A673 (cell line): ENCODE measurements around the gene PHKB. TPM values are rescaled to one million over a fixed set of nuclear protein-coding genes. Genes with fewer than 3 reads are reported as not detected.

Source experiments
- BruUV-seq: library from RNA; stranded (reverse); fragments of 400-500 nt; replicated peaks from 2 replicates; lab custom pipeline; 2021; lab: Mats Ljungman, UMichigan
- CTCF ChIA-PET: fragments of 300-600 bp; sonication (Branson Sonifier 250); formaldehyde crosslinking; loops from one replicate; lab custom pipeline; 2022; ENCODE audit warnings: antibody characterized with exemption; lab: Charles Lee
- POLR2A ChIA-PET: fragments of 300-600 bp; sonication (Branson Sonifier 250); formaldehyde crosslinking; loops from one replicate; lab custom pipeline; 2022; ENCODE audit warnings: antibody characterized with exemption; ENCODE audit not compliant: low non-redundant PET; lab: Charles Lee
- DNase-seq: peaks from one replicate; pipeline ENCODE4 v3.0.0-alpha.2; 2015; ENCODE audit warnings: low spot score
- H3K27ac ChIP-seq: fragments of 200-600 bp; sonication (generic); 2 replicates; pipeline ENCODE4 v1.5.1; 2016; ENCODE audit warnings: mixed run types, low read depth, mild to moderate bottlenecking, mixed read lengths, antibody characterized with exemption, low read length; ENCODE audit not compliant: poor library complexity, severe bottlenecking
- H3K27me3 ChIP-seq: fragments of 200-600 bp; sonication (generic); replicated peaks from 2 replicates; pipeline ENCODE4 v1.6.1; 2017; ENCODE audit warnings: mixed run types, low read depth, mild to moderate bottlenecking, mixed read lengths, antibody characterized with exemption, low read length; ENCODE audit not compliant: insufficient read depth, poor library complexity
- H3K36me3 ChIP-seq: fragments of 200-600 bp; sonication (generic); 2 replicates; pipeline ENCODE4 v1.6.1; 2016; ENCODE audit warnings: mixed run types, mild to moderate bottlenecking, mixed read lengths, antibody characterized with exemption, low read length; ENCODE audit not compliant: insufficient read depth, poor library complexity, severe bottlenecking
- H3K4me1 ChIP-seq: fragments of 200-600 bp; sonication (generic); 2 replicates; pipeline ENCODE4 v1.6.1; 2017; ENCODE audit warnings: mixed run types, mild to moderate bottlenecking, mixed read lengths, antibody characterized with exemption, low read length; ENCODE audit not compliant: insufficient read depth, poor library complexity, severe bottlenecking
- H3K4me3 ChIP-seq: fragments of 200-600 bp; sonication (generic); 2 replicates; pipeline ENCODE4 v1.5.1; 2016; ENCODE audit warnings: low read depth, mixed run types, mild to moderate bottlenecking, mixed read lengths, low read length; ENCODE audit not compliant: poor library complexity, severe bottlenecking
- H3K9me3 ChIP-seq: fragments of 200-600 bp; sonication (generic); 2 replicates; pipeline ENCODE4 v1.6.1; 2016; ENCODE audit warnings: mixed run types, low read depth, mild to moderate bottlenecking, mixed read lengths, antibody characterized with exemption, low read length; ENCODE audit not compliant: poor library complexity, severe bottlenecking
- EZH2 ChIP-seq: fragments of 200-600 bp; sonication (generic); IDR thresholded peaks from 2 replicates; pipeline ENCODE4 v1.6.1; 2017; ENCODE audit warnings: borderline replicate concordance, low read depth, mild to moderate bottlenecking, mixed read lengths, antibody characterized with exemption, low read length; ENCODE audit not compliant: poor library complexity, severe bottlenecking
- intact Hi-C: fragments of 100-400 bp; cut with micrococcal nuclease; formaldehyde crosslinking; loops from one replicate; pipeline ENCODE4 v1.10.0; 2022; ENCODE audit not compliant: unreplicated experiment
- total RNA-seq: library from RNA; stranded (reverse); gene quantifications from 2 replicates; pipeline ENCODE4 v1.2.3, GENCODE V29; 2021
- TF ChIP-seq, protein P1 (sequence below): fragments of 300-800, 200-600 bp; sonication (generic); conservative IDR thresholded peaks from 2 replicates; pipeline ENCODE4 v1.5.1; 2017; ENCODE audit warnings: low read depth, mild to moderate bottlenecking, antibody characterized with exemption, low read length, moderate library complexity, mixed read lengths

PHKB gene
- total RNA-seq, 1 experiment from 2014 or later = 50.6 TPM

DNA sequence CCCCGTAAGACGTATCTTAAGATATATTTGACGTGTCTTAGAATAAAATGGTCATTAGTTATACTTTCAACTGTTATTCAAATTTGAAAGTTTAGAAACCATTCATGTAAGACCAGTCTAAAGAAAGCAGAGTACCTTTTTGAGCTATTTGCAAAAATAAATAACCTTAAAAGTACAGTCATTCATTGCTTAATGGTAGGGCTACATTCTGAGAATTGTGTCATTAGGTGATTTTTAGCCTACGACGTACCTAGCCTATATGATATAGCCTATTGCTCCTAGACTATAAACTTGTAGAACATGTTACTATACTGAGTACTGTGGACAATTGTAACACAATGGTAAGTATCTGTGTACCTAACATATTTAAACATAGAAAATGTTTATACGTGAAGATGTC is 139.2 kb downstream of the PHKB start:
- BruUV-seq = no TSS peak
- ChIA-PET CTCF (no interaction called here), POLR2A (no interaction called here)

DNA sequence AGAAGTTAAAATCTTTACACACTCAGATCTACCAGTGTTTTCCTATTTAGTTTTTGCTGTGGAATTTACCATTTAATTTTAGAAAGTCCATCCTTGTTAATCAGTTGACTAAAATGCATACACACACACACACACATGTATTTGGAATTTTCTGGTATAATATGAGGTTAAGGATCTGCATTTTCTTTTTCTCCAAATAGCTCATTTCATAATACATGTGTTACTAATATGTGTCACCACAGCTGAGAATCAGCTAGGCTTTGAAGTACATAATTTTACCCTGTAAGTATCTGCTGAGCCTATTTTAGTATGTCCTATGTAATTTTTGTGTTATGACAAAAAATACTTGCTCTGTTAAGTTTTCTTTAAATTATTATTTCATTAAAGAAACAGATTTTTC is 143.2 kb downstream of the PHKB start:
- H3K27me3 ChIP-seq = no peaks in the 10 kb centered on the region
- no TSS peak for BruUV-seq
- CTCF ChIA-PET = no interaction called here

More for the DNA sequence above, 139.2 kb downstream of the PHKB start:
- TF ChIP-seq EZH2 = no peak
- TF ChIP-seq, protein P1, sequence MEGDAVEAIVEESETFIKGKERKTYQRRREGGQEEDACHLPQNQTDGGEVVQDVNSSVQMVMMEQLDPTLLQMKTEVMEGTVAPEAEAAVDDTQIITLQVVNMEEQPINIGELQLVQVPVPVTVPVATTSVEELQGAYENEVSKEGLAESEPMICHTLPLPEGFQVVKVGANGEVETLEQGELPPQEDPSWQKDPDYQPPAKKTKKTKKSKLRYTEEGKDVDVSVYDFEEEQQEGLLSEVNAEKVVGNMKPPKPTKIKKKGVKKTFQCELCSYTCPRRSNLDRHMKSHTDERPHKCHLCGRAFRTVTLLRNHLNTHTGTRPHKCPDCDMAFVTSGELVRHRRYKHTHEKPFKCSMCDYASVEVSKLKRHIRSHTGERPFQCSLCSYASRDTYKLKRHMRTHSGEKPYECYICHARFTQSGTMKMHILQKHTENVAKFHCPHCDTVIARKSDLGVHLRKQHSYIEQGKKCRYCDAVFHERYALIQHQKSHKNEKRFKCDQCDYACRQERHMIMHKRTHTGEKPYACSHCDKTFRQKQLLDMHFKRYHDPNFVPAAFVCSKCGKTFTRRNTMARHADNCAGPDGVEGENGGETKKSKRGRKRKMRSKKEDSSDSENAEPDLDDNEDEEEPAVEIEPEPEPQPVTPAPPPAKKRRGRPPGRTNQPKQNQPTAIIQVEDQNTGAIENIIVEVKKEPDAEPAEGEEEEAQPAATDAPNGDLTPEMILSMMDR = no peak
- H3K4me1 ChIP-seq = peaks cover 23% of the 10 kb centered on the region
- no peak overlapping the region for H3K27ac ChIP-seq
- no peak for DNase-seq
- intact Hi-C loops = loop anchor here (10.0 kb wide), 1 partner anchor 64 kb away; no protein-coding TSS in a partner anchor
- H3K4me3 ChIP-seq = no peak overlapping the region
- H3K27me3 ChIP-seq = no peaks in the 10 kb centered on the region
- no peaks in the 10 kb centered on the region for H3K9me3 ChIP-seq
- no peaks in the 10 kb centered on the region for H3K36me3 ChIP-seq

DNA sequence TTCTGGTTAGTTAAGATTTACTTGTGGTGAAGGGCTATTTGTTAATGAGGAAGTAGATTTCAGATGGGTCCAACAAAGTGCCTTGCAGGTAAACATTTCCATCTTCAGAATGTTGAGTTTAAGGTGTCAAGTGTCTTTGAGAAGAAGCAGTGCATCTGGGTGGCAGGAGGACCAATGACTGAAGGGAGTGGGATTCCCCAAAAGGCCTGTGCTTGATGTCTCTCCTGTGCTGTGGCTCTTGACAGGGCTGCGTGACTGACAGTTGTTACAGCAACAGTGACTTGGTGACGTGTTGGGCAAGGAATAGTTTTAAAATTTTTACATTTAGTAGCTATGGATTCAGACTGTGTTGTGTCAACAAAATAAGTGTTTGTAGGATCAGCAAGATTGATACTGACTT is 149.9 kb downstream of the PHKB start:
- intact Hi-C loops = no loop called here
- CTCF ChIA-PET = no interaction called here
- POLR2A ChIA-PET = interaction anchor here (0.6 kb wide), 1 partner anchor 29 kb away, joined by 3 read pairs; no protein-coding TSS in a partner anchor
- BruUV-seq = no TSS peak
- no peak for DNase-seq
- no peaks in the 10 kb centered on the region for H3K36me3 ChIP-seq
- H3K27ac ChIP-seq = no peak overlapping the region
- no peaks in the 10 kb centered on the region for H3K4me1 ChIP-seq
- no peak for TF ChIP-seq EZH2
- TF ChIP-seq, protein P1 = no peak
- no peak overlapping the region for H3K4me3 ChIP-seq
- H3K9me3 ChIP-seq = no peaks in the 10 kb centered on the region
- H3K27me3 ChIP-seq = no peaks in the 10 kb centered on the region

More for the DNA sequence above, 143.2 kb downstream of the PHKB start:
- DNase-seq = no peak
- no peak for TF ChIP-seq EZH2
- TF ChIP-seq, protein P1 = no peak
- intact Hi-C loops = loop anchor here (10.0 kb wide), 1 partner anchor 60 kb away; no protein-coding TSS in a partner anchor
- H3K36me3 ChIP-seq = no peaks in the 10 kb centered on the region
- peaks cover 8% of the 10 kb centered on the region for H3K4me1 ChIP-seq
- H3K27ac ChIP-seq = no peak overlapping the region
- no peaks in the 10 kb centered on the region for H3K9me3 ChIP-seq
- H3K4me3 ChIP-seq = no peak overlapping the region
- POLR2A ChIA-PET = no interaction called here
